ENCODE measurements around the gene CD72.

DNA sequence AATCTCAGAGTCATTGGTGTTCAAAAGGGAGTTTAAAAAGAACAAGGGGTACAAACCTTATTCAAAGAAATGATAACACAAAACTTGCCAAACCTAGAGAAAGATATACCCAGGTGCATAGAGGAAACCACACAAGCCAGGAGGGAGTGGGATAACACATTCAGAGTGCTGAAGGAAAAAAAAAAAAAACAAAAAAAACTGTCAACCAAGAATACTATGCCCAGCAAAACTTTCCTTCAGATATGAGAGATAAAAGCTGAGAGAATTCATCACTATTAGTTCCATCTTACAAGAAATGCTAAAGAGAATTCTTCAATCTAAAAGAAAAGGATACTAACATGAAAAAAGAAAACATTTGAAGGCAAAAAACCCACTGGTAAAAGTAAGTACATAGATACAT is 24.6 kb downstream of the CD72 start:
- no peak for TF ChIP-seq POLR2A (IDR thresholded peaks at IDR 0.05; ENCODE audit: low read length)
- no peak for TF ChIP-seq GATA1 (IDR thresholded peaks at IDR 0.05; ENCODE audit: low read depth, low read length)
